ENCODE data around the gene ERFE. TPM values are rescaled to one million over a fixed set of nuclear protein-coding genes. Genes with fewer than 3 reads are reported as not detected.

The ERFE gene
- total RNA-seq, 4 donors from 2014 or later, result 0.46 to 3.3 (median 1.3) TPM

DNA sequence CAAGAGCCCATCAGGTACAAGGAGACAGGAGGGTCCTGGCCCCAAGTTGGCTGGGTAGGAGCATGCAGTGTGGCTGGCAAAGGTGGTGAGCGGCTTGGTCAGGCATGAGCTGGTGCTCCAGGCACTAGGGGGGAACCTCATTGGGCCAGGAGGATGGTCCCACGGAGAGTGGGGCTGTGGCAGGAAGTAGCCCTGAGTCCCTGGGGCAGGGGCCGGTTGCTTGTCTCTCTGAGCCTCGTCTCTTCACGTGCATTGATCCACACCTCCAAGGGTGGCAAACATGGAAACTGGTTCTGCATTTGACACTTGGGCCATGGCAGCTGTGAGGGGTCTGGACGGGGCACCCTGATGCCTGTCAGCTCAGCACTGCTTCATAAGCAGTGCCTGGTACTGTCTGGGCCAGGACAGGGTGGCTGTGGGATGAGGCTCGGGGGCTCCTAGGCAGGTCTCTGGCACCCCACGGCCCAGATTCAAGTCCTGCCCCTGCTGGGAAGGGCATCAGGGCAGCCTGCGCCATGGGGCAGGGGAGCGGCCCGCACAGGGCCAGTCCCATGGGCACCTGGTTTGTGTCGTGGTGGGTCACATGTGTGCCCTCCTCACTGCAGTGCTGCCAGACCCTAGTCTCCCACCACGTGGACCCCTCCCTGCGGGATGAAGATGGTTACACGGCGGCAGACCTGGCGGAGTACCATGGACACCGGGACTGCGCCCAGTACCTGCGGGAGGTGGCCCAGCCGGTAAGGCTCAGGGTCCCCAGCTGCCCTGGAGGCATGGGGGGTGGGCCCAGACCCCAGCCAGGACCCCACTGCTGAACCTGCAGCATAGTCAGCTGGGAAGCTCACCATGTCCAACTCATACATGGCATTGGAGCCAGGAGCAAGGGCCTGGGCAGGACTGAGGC lies 42.2 kb upstream of the ERFE start:
- in situ Hi-C loops (cut with MboI; ENCODE audit: low sequenced_read_pairs in 4 of 4), result no loop called here
- intact Hi-C loops (cut with DNase I; ENCODE audit: low total_unique reads), result no loop called here
- TF ChIP-seq POLR2A (IDR thresholded peaks at IDR 0.05), result no peak
- TF ChIP-seq, protein P1, sequence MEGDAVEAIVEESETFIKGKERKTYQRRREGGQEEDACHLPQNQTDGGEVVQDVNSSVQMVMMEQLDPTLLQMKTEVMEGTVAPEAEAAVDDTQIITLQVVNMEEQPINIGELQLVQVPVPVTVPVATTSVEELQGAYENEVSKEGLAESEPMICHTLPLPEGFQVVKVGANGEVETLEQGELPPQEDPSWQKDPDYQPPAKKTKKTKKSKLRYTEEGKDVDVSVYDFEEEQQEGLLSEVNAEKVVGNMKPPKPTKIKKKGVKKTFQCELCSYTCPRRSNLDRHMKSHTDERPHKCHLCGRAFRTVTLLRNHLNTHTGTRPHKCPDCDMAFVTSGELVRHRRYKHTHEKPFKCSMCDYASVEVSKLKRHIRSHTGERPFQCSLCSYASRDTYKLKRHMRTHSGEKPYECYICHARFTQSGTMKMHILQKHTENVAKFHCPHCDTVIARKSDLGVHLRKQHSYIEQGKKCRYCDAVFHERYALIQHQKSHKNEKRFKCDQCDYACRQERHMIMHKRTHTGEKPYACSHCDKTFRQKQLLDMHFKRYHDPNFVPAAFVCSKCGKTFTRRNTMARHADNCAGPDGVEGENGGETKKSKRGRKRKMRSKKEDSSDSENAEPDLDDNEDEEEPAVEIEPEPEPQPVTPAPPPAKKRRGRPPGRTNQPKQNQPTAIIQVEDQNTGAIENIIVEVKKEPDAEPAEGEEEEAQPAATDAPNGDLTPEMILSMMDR (IDR thresholded peaks at IDR 0.05 in 4 of 5, conservative IDR thresholded peaks at IDR 0.05 in 1 of 5), result no peak
- Histone ChIP-seq H3K4me1 (no peaks in the 10 kb centered on the region), H3K36me3 (no peaks in the 10 kb centered on the region), H3K4me3 (no peak overlapping the region), H3K9me3 (no peaks in the 10 kb centered on the region), H3K27ac (no peak overlapping the region), H3K27me3 (peaks cover 0 to 3% (median 0%) of the 10 kb centered on the region in 3 donors)
- ATAC-seq (no peak), DNase-seq (no peak)

DNA sequence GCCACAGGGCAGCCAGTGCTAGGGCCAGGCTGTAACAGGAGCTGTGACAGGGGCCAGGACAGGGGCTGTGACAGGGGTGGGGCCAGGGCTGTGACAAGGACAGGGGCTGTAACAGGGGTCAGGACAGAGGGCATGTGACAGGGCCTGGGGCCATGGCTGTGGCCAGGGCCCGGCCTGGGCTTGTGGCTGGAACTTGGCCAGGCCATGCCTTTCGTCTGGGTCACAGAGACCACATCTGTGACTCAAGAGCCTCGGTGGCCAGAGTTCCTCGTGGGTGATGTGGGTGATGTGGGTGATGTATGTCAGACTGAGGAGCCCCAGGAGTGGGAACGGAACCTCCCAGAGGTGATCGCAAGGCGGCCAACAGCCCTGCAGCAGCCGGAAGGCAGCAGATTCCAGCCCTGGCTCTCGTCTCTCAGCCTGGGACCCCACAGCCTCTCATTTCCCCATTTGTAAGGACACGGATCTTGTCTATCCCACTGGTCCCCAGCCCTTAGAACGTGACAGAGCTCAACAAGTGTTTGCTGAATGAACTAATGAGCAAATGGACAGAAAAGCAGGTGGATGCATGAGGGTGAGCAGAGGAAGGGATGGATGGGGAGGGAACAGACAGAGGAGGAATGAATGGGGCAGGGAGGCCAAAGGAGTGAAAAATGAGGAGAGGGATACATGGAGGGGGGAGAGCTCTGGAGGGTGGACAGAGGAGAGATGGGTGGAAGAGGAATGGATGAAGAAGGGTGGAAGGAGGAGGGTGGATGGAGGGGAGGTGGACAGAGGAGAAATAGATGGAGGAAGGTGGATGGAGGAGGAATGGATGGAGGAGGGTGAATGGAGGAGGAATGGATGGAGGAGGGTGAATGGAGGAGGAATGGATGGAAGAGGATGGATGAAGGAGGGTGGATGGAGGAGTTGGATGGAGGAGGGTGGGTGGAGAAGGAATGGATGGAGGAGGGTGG lies 41.3 kb upstream of the ERFE start:
- ATAC-seq (no peak), DNase-seq (no peak)
- Histone ChIP-seq H3K4me3 (no peak overlapping the region), H3K9me3 (no peaks in the 10 kb centered on the region), H3K27ac (no peak overlapping the region), H3K27me3 (peaks cover 0 to 3% (median 0%) of the 10 kb centered on the region in 3 donors), H3K4me1 (no peaks in the 10 kb centered on the region), H3K36me3 (no peaks in the 10 kb centered on the region)
- TF ChIP-seq, protein P1 (IDR thresholded peaks at IDR 0.05 in 4 of 5, conservative IDR thresholded peaks at IDR 0.05 in 1 of 5), result no peak
- no peak for TF ChIP-seq POLR2A (IDR thresholded peaks at IDR 0.05)
- in situ Hi-C loops (cut with MboI; ENCODE audit: low sequenced_read_pairs in 4 of 4) (no loop called here), intact Hi-C loops (cut with DNase I; ENCODE audit: low total_unique reads) (no loop called here)

DNA sequence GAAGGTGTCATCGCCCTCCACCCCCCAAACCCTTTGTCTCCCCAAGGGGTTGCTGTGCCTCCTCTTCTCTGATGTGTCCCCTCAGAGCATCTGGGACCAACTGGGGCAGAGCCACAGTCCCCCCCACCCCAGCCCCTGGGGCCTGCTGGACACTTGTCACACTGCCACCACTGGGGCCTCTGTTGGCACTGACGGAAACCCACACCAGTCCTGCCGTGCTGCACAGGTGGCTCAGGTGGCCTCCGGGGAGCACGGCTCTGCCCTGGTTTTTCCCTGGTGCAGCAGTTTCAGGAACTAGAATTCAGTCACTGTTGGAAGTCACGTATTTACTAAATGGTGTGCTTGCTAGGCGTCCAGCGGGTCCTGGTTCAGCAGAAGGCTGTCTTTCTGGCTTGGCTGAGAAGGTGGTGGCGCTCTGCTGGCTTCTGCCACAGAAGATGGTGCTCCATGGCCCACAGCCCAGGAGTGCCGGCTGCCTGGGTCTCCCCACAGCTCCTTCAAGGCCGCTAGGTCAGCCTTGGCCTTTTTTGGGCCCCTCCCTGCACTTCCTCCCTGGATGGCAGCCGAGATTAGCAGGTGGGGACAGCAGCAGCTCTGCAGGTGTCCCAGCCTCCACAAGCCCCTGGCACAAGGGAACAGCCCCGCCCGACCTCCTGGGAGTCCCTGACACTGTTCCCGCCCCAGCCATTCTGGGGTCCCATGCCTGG lies 38.9 kb upstream of the ERFE start:
- intact Hi-C loops (cut with DNase I; ENCODE audit: low total_unique reads), result no loop called here
- in situ Hi-C loops (cut with MboI; ENCODE audit: low sequenced_read_pairs in 4 of 4), result no loop called here
- Histone ChIP-seq H3K9me3 (no peaks in the 10 kb centered on the region), H3K27ac (no peak overlapping the region), H3K4me1 (no peaks in the 10 kb centered on the region), H3K27me3 (peaks cover 0 to 3% (median 0%) of the 10 kb centered on the region in 3 donors), H3K4me3 (no peak overlapping the region), H3K36me3 (no peaks in the 10 kb centered on the region)
- TF ChIP-seq POLR2A (IDR thresholded peaks at IDR 0.05), result no peak
- no peak for ATAC-seq
- no peak for DNase-seq

DNA sequence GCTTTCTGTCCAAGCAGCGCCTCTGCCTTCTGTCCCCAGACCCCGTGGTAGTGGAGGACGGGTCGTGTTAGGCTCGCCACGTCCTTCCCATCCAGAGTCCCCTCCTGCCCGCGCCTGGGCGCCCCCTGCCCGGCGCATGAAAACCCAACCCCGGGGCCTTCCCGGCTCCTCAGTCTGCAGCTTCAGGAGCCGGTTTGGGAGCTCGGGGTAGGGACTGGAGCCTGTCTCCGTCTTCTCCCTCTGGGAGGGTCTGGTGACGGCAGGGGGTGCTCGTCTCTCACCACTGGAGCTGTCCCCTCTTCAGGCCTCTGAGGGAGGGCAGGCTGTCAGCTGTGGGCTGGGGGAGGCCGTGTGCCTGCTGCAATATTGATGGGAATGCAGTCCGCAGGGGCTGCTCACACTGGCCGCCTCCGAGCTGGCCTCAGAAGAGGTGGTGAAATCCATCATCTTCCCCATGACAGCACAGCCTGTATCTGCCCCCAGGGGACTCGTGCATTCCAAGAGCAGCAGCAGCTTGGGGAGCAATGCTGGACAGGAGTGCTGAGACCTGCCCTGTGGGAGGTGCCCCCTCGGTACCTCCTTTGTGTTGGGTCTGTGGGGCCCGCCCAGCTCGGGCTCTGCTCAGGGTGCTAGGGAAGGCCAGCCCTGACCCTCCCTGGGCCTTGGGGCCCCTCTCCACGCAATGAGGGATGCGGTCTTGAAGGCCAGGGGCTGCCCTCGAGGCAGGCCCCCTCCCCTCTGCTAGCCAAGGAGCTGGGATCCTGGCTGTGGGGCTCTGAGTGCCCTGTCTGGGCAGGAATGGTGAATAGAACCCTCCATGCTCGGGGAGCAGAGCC lies 38.1 kb upstream of the ERFE start:
- Histone ChIP-seq H3K4me3 (no peak overlapping the region), H3K4me1 (no peaks in the 10 kb centered on the region), H3K27ac (no peak overlapping the region), H3K9me3 (no peaks in the 10 kb centered on the region), H3K36me3 (no peaks in the 10 kb centered on the region), H3K27me3 (peaks cover 0 to 3% (median 0%) of the 10 kb centered on the region in 3 donors)
- TF ChIP-seq, protein P1 (IDR thresholded peaks at IDR 0.05 in 4 of 5, conservative IDR thresholded peaks at IDR 0.05 in 1 of 5), result peak in 1 of 5 experiments; percentile 32
- TF ChIP-seq POLR2A (IDR thresholded peaks at IDR 0.05), result no peak
- intact Hi-C loops (cut with DNase I; ENCODE audit: low total_unique reads) (no loop called here), in situ Hi-C loops (cut with MboI; ENCODE audit: low sequenced_read_pairs in 4 of 4) (no loop called here)
- DNase-seq, result no peak
- no peak for ATAC-seq

Data from gastrocnemius medialis (tissue), 4 donors.